Epithelial cell of proximal tubule (primary cell): ENCODE measurements around the gene PCDHA2. TPM values are rescaled to one million over a fixed set of nuclear protein-coding genes. Genes with fewer than 3 reads are reported as not detected.
"Not testable (repeated sequence)": the region's sequence is repeated elsewhere in the genome, so short reads cannot be mapped to it uniquely, and the experiment has no call there.

Source experiments
- DNase-seq: peaks from one replicate; pipeline ENCODE4 v3.0.0-alpha.2; 2011; ENCODE audit warnings: low read depth
- H3K4me3 ChIP-seq: 2 replicates; pipeline ENCODE4 v1.5.1; 2011; ENCODE audit warnings: low read depth, mild to moderate bottlenecking, low read length
- CTCF ChIP-seq: conservative IDR thresholded peaks from 2 replicates; pipeline ENCODE4 v1.5.1; 2012; ENCODE audit warnings: low read depth, mild to moderate bottlenecking, low read length
- total RNA-seq: library from RNA; depleted of rRNA; stranded (reverse); fragments of >200 nt; gene quantifications from 2 replicates; pipeline ENCODE4 v1.2.3, GENCODE V29; 2015

PCDHA2 gene
- total RNA-seq, 1 donor from 2014 or later, result not detected

- DNase-seq, result no peak
- no peak for TF ChIP-seq CTCF
- no peak overlapping the region for H3K4me3 ChIP-seq
These were observed 3.6 kb upstream of the PCDHA2 start for GRCh38 chr5:140791089-140791488.

GRCh38 chr5:140795259-140795641 is 598 bp downstream of the PCDHA2 start:
- TF ChIP-seq CTCF, result peak; percentile 36
- H3K4me3 ChIP-seq, result peak overlapping the region; percentile 36

GRCh38 chr5:140796072-140796717 is 1.5 kb downstream of the PCDHA2 start:
- H3K4me3 ChIP-seq, DNase-seq: not testable (repeated sequence)

More at GRCh38 chr5:140795259-140795641, 598 bp downstream of the PCDHA2 start:
- DNase-seq, result no peak

- no peak for DNase-seq
- TF ChIP-seq CTCF, result no peak
- H3K4me3 ChIP-seq, result no peak overlapping the region
These were observed 2.1 kb downstream of the PCDHA2 start for GRCh38 chr5:140796718-140797095.

- DNase-seq, result no peak
- peak within 1 kb of the TSS; percentile 44 for H3K4me3 ChIP-seq
- peak; percentile 42 for TF ChIP-seq CTCF
These were observed 6.3 kb downstream of the PCDHA2 start, which contains the start of gene PCDHA3 for GRCh38 chr5:140800816-140801493. Gene PCDHA3 (plus strand): TSS chr5:140801057.

- DNase-seq, result no peak
- TF ChIP-seq CTCF, result peak; percentile 44
- H3K4me3 ChIP-seq, result peak overlapping the region; percentile 44
These were observed 6.8 kb downstream of the PCDHA2 start for GRCh38 chr5:140801494-140801841.

GRCh38 chr5:140802381-140802780 is 7.7 kb downstream of the PCDHA2 start:
- DNase-seq, H3K4me3 ChIP-seq: not testable (repeated sequence)

GRCh38 chr5:140802781-140803271 is 8.2 kb downstream of the PCDHA2 start:
- no peak for DNase-seq
- H3K4me3 ChIP-seq, result no peak overlapping the region
- TF ChIP-seq CTCF, result no peak
